GM19099 (cell line): ENCODE data around the gene EXOC3L4.

Experiments
- POLR2A ChIP-seq: IDR thresholded peaks from 3 replicates; pipeline ENCODE4 v1.6.1; 2011; ENCODE audit warnings: low read depth; ENCODE audit not compliant: insufficient read length; ENCODE audit errors: extremely low read depth

Gene EXOC3L4

DNA sequence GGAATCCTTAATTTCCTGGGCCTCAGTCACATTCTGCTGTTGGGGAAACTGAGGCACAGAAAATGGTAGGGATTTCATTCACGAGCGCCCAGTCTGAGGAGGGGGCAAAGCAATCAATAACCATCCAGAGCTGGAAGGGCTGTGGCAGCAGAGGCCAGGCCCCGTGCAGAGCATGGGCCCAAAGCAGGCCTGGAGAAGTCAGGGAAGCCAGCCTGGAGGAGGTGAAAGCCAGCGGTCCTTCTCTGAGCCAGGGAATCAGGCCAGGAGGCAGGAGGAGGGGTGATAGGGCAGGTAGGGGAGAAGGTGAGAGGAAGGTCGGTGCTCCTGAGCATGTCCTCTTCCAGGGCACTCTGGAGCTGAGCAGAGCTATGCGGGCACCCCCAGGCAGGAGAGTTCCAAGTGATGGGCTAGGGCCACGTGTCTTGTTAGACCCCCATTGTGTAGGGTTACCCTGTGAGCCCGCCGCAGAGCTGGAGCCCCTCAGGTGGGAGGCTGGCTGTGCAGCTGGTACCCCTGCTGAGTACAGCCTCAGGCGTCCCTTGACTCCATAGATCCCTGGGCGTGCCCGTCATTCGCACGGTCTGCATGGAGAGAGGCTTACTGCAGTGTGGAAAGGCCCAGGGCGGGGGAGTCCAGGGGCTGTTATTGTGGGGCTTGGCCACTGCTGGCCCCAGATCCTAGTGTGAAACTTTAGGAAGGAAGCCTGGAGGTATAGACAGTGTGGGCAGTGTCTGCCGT is 33.5 kb downstream of the EXOC3L4 start:
- TF ChIP-seq POLR2A = no peak

DNA sequence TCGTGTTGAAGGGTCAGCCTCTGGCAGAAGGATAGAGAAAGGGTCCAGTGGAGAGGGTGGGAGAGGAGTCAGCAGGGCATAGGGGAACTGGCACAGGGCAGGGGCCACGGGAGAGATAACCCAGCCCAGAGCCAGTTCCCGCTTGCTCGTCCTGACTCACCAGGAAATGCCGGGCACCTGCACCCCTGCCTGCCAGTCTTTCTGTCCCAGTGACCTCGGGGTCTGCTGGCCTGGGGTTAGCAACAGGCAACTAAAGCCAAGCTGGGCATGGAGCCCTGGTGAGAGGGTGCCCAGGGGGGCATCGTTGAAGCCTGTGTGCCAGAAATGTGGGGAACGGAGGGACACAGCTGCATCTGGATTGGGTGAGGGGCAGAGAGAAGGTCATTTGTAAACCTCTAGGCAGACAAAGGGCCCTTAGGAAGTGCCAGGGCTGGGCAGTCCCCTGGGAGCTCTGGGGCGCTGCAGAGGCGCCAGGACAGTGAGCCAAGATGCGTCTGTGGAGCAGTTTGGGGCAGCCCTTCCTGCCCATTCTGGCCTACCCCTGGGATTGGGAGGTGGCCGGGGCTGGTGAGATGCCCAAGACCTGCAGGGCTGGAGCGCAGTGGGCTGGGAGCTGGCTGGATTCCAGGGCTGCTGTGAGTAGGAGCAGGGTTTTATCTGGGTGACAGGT is 34.2 kb downstream of the EXOC3L4 start:
- TF ChIP-seq POLR2A = no peak

DNA sequence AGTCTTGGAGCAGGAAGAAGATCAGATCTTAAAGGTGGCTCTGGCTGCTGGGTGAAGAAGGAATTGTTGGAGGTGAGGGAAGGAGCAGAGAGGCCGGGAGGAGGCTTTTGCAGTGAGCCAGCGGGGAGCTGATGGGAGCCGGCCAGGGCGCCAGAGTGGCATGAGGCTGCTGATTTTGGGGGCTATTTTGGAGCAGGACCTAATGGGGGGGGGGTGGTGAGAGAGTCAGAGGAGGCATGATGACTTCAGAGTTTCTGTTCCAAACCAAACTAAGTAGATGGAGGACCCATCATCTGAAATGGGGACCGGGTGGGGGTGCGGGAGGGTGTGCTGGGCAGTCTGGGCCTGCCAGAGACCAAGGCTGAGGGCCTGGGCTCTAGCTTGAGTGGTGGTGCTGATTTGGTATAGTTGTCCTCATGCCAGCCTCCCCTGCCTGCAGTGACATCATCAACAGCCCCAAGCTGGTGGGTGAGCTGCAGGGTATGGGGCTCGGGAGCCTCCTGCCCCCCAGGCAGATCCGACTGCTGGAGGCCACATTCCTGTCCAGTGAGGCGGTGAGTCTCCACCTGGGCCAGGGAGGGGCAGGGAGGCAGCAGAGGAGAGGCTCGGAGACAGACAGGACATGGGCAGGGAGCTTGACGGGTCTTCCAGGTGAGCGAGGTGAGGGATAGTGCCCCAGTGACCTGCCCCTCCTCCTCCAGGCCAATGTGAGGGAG is 34.9 kb downstream of the EXOC3L4 start:
- TF ChIP-seq POLR2A = no peak

DNA sequence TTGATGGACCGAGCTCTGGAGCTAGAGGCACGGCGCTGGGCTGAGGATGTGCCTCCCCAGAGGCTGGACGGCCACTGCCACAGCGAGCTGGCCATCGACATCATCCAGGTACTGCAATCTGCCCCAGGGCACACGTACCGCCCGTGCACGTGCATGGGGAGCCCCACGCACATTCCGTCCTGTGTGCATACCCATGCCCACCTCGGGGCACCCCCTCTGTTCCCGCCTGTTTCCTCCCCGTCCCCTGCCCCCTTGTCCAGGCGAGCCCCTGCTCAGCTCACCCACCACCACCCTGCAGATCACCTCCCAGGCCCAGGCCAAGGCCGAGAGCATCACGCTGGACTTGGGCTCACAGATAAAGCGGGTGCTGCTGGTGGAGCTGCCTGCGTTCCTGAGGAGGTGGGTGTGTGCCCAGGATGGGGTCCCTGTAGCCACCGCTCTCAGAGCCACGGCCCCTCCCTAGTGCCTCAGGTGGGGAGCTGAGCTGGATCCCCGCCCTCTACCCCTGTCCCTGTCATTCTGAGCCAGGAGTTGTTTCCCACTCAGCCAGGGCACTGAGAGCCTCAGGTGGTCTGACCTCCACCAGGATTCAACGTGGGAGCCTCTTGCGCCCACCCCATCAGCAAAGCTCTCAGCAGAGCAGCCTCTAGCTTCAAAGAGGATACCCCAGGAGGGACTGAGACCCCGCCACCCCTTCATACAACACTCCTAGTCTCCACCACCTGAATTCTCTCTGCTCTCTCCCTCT is 35.7 kb downstream of the EXOC3L4 start:
- TF ChIP-seq POLR2A = no peak

DNA sequence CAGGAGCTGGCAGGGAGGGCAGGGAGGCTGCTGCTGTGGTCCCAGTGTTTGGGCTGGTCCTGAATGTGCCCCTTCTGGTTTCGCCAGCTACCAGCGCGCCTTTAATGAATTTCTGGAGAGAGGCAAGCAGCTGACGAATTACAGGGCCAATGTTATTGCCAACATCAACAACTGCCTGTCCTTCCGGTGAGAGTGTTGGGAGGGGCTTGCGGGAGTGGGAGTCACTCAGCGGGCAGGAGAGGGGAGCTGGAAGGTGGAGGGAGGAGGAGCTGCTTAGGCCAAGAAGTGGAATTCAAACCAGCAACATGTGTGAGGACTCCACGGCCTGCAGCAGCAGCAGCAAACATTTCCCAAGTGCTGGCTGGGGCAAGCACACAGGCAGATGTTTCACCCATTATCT is 36.4 kb downstream of the EXOC3L4 start:
- no peak for TF ChIP-seq POLR2A

DNA sequence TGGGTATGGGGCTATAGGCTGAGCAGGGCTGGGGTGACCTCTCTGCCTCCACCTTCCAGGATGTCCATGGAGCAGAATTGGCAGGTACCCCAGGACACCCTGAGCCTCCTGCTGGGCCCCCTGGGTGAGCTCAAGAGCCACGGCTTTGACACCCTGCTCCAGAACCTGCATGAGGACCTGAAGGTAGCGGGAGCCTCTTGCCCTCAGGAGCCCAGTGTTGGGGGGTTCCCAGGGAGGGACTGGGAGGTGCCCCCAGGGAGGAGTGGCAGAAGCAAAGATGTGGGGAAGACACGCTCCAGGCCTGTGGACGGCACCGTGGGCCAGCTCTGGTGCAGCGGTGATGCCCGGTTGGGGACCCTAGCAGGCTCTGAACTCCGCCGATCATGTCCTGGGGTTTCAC is 37.1 kb downstream of the EXOC3L4 start:
- no peak for TF ChIP-seq POLR2A

DNA sequence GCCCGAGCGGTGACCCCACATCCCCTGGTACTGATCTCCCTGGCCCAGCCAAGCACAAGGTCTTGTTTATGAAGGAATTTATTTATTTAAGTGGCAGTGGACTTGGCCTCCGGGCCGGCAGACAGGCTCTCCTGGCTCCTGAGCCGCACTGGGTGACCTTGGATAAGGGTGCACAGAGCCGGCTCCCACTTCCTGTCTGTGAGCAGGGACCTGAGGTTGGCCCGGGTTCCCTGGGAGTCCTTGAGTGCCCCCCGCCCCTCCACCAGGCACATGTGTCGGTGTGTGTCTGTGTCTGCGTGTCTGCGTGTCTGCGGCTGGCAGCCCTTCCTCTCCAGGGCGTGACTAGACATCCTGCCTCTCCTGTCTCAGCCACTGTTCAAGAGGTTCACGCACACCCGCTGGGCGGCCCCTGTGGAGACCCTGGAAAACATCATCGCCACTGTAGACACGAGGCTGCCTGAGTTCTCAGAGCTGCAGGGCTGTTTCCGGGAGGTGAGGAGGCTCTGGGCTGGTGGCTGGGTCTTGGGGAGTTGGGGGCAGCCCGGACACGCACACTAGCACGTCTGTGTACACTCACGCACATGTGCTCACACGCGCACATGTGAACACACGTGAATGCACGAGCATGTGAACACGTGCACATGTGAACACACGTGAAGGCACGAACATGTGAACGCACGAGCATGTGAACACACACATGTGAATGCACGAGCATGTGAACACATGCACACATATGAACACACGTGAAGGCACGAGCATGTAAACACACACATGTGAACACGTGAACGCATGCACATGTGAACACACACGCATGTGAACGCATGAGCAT is 38.1 kb downstream of the EXOC3L4 start:
- TF ChIP-seq POLR2A = no peak

DNA sequence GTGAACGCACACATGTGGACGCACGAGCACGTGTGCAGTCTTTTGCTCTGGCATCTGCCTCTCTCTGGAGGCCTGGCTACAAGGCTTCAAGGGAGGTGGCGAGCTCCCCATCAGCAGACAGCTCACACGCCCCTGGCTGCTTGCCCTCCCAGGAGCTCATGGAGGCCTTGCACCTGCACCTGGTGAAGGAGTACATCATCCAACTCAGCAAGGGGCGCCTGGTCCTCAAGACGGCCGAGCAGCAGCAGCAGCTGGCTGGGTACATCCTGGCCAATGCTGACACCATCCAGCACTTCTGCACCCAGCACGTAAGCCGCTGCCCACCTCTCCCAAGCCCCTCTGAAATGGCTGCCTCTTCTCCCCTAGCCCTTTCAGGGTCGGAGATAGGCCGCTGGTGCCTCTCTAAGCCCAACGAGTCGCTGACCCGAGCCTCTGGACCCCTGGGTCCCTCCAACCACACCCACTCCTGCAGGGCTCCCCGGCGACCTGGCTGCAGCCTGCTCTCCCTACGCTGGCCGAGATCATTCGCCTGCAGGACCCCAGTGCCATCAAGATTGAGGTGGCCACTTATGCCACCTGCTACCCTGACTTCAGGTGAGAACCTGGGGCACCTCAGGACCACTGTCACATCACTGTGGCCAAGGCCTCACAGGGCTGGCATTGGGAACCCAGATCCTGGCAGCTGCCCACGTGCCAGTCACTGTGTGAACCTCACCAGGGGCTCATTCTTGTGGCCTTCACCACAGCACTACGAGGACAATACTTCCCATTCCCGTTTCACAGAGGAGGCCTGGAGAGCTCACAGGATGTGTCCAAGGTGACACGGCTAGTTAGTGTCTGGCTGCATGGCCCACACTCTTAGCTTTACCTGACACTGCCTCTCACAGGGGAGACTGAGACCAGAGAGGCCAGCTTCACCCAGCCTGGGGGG is 39.0 kb downstream of the EXOC3L4 start:
- TF ChIP-seq POLR2A = no peak

DNA sequence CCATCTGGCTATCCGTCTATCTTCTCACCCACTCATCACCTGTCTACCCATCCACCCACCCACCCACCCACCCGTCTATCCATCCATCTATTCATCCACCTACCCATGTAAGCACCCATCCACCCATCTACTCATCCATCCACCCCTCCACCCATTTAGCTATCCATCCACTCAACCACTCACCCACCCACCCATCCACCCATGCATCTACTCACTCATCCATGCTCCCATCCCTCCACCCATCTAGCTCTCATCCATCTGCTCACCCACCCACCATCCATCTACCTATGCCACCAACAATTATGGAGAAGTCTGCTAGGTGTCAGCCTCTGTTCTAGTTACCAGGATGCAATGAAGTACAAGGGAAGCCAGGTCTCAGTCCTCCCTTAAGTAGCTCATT is 39.9 kb downstream of the EXOC3L4 start:
- no peak for TF ChIP-seq POLR2A

DNA sequence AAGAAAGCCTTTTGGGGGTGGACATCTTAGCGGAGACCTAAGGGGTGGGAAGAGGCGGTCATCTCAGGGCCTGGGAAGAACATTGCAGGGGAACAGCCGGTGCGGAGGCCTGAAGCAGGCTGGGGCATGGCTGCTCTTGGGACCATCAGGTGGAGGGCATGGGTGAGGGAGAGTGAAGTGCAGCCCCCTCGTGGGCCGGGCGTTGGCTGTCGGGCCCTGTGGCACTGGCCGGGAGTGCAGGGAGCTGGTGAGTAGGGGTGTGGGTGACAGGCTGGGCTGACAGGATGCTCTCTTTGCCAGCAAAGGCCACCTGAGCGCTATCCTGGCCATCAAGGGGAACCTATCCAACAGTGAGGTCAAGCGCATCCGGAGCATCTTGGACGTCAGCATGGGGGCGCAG is 40.4 kb downstream of the EXOC3L4 start:
- TF ChIP-seq POLR2A = no peak

DNA sequence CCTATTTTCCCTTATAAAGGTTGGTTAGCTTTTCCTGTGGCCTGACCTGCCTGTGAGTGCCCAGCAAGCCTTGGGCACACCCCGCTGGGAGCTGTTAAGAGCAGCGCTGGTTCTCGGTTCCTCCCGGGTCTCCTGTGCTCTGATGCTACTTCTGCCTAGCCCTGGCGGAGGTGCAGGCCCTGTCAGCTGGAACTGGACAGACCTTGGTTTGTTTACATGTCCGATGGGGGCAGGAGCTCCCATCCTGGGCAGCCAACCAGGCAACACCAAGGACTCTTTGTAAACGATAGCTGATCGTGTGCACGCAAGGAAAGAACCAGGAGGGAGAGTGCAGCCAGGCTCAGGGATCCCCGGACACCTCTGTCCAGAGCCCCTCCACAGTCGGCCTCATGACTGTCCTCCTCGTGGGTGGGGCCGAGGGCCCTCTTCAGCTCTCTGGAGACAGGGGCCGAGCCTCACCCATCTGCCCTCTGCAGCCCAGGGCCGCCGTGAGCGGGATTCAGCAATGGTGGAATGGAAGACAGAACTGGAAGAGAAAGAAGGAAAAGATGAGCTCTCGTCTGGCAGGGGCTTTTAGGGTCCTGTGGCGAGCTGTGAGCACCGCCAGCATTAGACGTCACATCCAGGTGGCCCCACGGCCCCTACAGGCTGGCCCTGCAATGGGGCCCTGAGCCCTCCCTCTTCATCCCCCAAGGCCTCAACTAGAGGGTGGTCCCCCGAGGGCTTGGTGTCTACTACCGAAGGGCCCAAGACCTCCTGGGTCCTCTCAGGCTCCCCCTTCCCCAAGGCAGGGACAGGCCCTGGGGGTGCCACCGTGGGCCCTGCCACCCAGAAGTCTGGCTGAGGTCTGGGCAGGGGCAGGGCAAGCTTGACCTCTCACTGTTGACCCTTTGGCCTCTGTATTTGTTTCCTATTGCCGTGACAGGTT is 41.1 kb downstream of the EXOC3L4 start:
- TF ChIP-seq POLR2A = no peak
